GM23338 (cell line): ENCODE measurements around the gene RRBP1. TPM values are rescaled to one million over a fixed set of nuclear protein-coding genes. Genes with fewer than 3 reads are reported as not detected.
A peak's percentile ranks its signal among the peaks of the same experiment; 100 is the strongest.

Source experiments
- ATAC-seq: fragments of 200-7000 bp; cut with Tn5 transposase; 3 replicates; pipeline ENCODE4 v1.9.1; 2020
- DNase-seq: peaks from one replicate; pipeline ENCODE4 v3.0.0-alpha.2; 2015; ENCODE audit warnings: low spot score
- H2AFZ ChIP-seq: fragments of 200-600 bp; sonication (generic); 2 replicates; pipeline ENCODE4 v1.8.0; 2016; ENCODE audit warnings: antibody characterized with exemption, mild to moderate bottlenecking, moderate library complexity
- H3F3A ChIP-seq: fragments of 200-600 bp; sonication (generic); replicated peaks from 2 replicates; pipeline ENCODE4 v1.8.0; 2017; ENCODE audit warnings: antibody characterized with exemption, mixed run types, low read depth
- H3K27ac ChIP-seq: fragments of 200-600 bp; sonication (generic); 2 replicates; pipeline ENCODE4 v1.6.1; 2016; ENCODE audit warnings: low read depth
- H3K27me3 ChIP-seq: fragments of 200-600 bp; sonication (generic); 2 replicates; pipeline ENCODE4 v1.8.0; 2016; ENCODE audit warnings: mild to moderate bottlenecking, mixed run types, moderate library complexity; ENCODE audit not compliant: insufficient read depth
- H3K36me3 ChIP-seq: fragments of 200-600 bp; sonication (generic); 2 replicates; pipeline ENCODE4 v1.8.0; 2016; ENCODE audit warnings: mild to moderate bottlenecking; ENCODE audit not compliant: insufficient read depth
- H3K4me1 ChIP-seq: fragments of 200-600 bp; sonication (generic); 2 replicates; pipeline ENCODE4 v1.8.0; 2016; ENCODE audit warnings: mild to moderate bottlenecking, moderate library complexity; ENCODE audit not compliant: insufficient read depth
- H3K4me2 ChIP-seq: fragments of 200-600 bp; sonication (generic); 2 replicates; pipeline ENCODE4 v1.7.1; 2017; ENCODE audit warnings: mixed run types
- H3K4me3 ChIP-seq: fragments of 200-600 bp; sonication (generic); 2 replicates; pipeline ENCODE4 v1.6.1; 2016; ENCODE audit warnings: mixed run types
- H3K79me2 ChIP-seq: fragments of 200-600 bp; sonication (generic); replicated peaks from 2 replicates; pipeline ENCODE4 v1.8.0; 2017; ENCODE audit warnings: mild to moderate bottlenecking; ENCODE audit not compliant: insufficient read depth
- H3K9me2 ChIP-seq: fragments of 200-600 bp; sonication (generic); 2 replicates; pipeline ENCODE4 v1.8.0; 2017; ENCODE audit not compliant: insufficient read depth
- H4K20me1 ChIP-seq: fragments of 200-600 bp; sonication (generic); replicated peaks from 2 replicates; pipeline ENCODE4 v1.8.0; 2017; ENCODE audit warnings: mild to moderate bottlenecking; ENCODE audit not compliant: insufficient read depth
- H3K27ac Mint-ChIP-seq: 2 replicates; pipeline ENCODE4 v1.8.0; 2020; ENCODE audit warnings: inconsistent platforms, mild to moderate bottlenecking, moderate library complexity, mixed read lengths
- H3K27me3 Mint-ChIP-seq: 3 replicates; pipeline ENCODE4 v1.8.0; 2022; ENCODE audit warnings: low read depth, mild to moderate bottlenecking, moderate library complexity, mixed read lengths, inconsistent platforms; ENCODE audit not compliant: insufficient read depth, poor library complexity
- H3K36me3 Mint-ChIP-seq: 3 replicates; pipeline ENCODE4 v1.8.0; 2021; ENCODE audit warnings: low read depth, mild to moderate bottlenecking, inconsistent platforms, moderate library complexity, mixed read lengths
- H3K4me1 Mint-ChIP-seq: 3 replicates; pipeline ENCODE4 v1.8.0; 2020; ENCODE audit warnings: mild to moderate bottlenecking, inconsistent platforms, mixed read lengths
- H3K4me3 Mint-ChIP-seq: 3 replicates; pipeline ENCODE4 v1.8.0; 2021; ENCODE audit warnings: moderate library complexity, mild to moderate bottlenecking, inconsistent platforms, mixed read lengths
- H3K9me3 Mint-ChIP-seq: 3 replicates; pipeline ENCODE4 v1.8.0; 2020; ENCODE audit warnings: moderate library complexity, mild to moderate bottlenecking, inconsistent platforms, mixed read lengths
- CREB1 ChIP-seq: fragments of 250-450 bp; sonication (Bioruptor Pico); IDR thresholded peaks from 2 replicates; pipeline ENCODE4 v1.5.0; 2020; ENCODE audit warnings: low read depth, mild to moderate bottlenecking, moderate library complexity
- ETS1 ChIP-seq: IDR thresholded peaks from 2 replicates; pipeline ENCODE4 v1.6.1; 2016; ENCODE audit warnings: antibody characterized with exemption
- EZH2 ChIP-seq: fragments of 200-600 bp; sonication (generic); IDR thresholded peaks from one replicate; pipeline ENCODE4 v1.8.0; 2017; ENCODE audit warnings: antibody characterized with exemption, mild to moderate bottlenecking, low read depth; ENCODE audit not compliant: unreplicated experiment
- JUNB ChIP-seq: IDR thresholded peaks from one replicate; pipeline ENCODE4 v1.6.1; 2016; ENCODE audit warnings: antibody characterized with exemption; ENCODE audit not compliant: unreplicated experiment
- NANOG ChIP-seq: IDR thresholded peaks from 2 replicates; pipeline ENCODE4 v1.6.1; 2016; ENCODE audit warnings: antibody characterized with exemption, borderline replicate concordance
- REST ChIP-seq: IDR thresholded peaks from one replicate; pipeline ENCODE4 v1.6.1; 2018; ENCODE audit warnings: antibody characterized with exemption; ENCODE audit not compliant: unreplicated experiment
- STAT1 ChIP-seq: IDR thresholded peaks from one replicate; pipeline ENCODE4 v1.6.1; 2016; ENCODE audit warnings: antibody characterized with exemption; ENCODE audit not compliant: unreplicated experiment
- ZNF114 ChIP-seq: fragments of 250-450 bp; sonication (Bioruptor Pico); IDR thresholded peaks from 2 replicates; pipeline ENCODE4 v1.5.0; 2020; ENCODE audit warnings: mild to moderate bottlenecking, moderate library complexity
- ZNF331 ChIP-seq: fragments of 250-450 bp; sonication (Bioruptor Pico); IDR thresholded peaks from 2 replicates; pipeline ENCODE4 v1.5.0; 2020; ENCODE audit warnings: low read depth, mild to moderate bottlenecking, moderate library complexity
- polyA plus RNA-seq: library from polyadenylated mRNA; unstranded; fragments of >200 nt; fragmentation: Nextera tagmentation; extraction: Ambion mirVana; gene quantifications from 2 replicates; pipeline ENCODE4 v1.2.1, GENCODE V29; 2016
- total RNA-seq: library from RNA; depleted of rRNA; stranded (reverse); fragments of >200 nt; shearing (Covaris generic); gene quantifications from 2 replicates; pipeline ENCODE4 v1.2.3, GENCODE V29; 2014
- TF ChIP-seq, protein P1 (sequence below): fragments of 250-450 bp; sonication (Bioruptor Pico); IDR thresholded peaks from 2 replicates; pipeline ENCODE4 v1.5.0; 2020; ENCODE audit warnings: mild to moderate bottlenecking, moderate library complexity
- TF ChIP-seq, protein P2 (sequence below), 2 experiments: fragments of 200-600 bp in 1 of 2; sonication (generic) in 1 of 2; conservative IDR thresholded peaks; 2 replicates each; pipeline versions ENCODE4 v1.5.1 to v1.6.1; 2016 to 2017; ENCODE audit warnings: antibody characterized with exemption in 2 of 2, low read depth in 2 of 2, mild to moderate bottlenecking in 2 of 2, moderate library complexity in 1 of 2

Gene RRBP1
- total and polyA plus RNA-seq, 2 experiments from 2014 or later, result 105 to 113 TPM

DNA sequence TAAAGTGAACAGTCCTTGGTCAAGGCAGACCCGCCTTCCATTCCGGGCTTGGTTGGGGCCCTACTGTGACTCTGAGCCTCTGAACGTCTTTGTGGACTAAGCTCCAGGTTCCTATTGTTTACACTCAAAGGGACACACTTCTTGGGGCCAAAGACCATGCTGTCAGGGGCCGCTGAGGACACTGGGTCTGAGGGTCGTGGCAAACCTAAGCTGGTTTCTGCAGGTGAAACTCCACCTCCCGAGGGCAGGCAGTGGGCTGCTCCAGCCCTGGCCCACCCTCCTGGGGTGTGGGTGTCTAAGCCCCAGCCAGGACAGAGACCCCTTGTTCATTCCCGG is 69.1 kb downstream of the RRBP1 start (continued):
- TF ChIP-seq, protein P1, sequence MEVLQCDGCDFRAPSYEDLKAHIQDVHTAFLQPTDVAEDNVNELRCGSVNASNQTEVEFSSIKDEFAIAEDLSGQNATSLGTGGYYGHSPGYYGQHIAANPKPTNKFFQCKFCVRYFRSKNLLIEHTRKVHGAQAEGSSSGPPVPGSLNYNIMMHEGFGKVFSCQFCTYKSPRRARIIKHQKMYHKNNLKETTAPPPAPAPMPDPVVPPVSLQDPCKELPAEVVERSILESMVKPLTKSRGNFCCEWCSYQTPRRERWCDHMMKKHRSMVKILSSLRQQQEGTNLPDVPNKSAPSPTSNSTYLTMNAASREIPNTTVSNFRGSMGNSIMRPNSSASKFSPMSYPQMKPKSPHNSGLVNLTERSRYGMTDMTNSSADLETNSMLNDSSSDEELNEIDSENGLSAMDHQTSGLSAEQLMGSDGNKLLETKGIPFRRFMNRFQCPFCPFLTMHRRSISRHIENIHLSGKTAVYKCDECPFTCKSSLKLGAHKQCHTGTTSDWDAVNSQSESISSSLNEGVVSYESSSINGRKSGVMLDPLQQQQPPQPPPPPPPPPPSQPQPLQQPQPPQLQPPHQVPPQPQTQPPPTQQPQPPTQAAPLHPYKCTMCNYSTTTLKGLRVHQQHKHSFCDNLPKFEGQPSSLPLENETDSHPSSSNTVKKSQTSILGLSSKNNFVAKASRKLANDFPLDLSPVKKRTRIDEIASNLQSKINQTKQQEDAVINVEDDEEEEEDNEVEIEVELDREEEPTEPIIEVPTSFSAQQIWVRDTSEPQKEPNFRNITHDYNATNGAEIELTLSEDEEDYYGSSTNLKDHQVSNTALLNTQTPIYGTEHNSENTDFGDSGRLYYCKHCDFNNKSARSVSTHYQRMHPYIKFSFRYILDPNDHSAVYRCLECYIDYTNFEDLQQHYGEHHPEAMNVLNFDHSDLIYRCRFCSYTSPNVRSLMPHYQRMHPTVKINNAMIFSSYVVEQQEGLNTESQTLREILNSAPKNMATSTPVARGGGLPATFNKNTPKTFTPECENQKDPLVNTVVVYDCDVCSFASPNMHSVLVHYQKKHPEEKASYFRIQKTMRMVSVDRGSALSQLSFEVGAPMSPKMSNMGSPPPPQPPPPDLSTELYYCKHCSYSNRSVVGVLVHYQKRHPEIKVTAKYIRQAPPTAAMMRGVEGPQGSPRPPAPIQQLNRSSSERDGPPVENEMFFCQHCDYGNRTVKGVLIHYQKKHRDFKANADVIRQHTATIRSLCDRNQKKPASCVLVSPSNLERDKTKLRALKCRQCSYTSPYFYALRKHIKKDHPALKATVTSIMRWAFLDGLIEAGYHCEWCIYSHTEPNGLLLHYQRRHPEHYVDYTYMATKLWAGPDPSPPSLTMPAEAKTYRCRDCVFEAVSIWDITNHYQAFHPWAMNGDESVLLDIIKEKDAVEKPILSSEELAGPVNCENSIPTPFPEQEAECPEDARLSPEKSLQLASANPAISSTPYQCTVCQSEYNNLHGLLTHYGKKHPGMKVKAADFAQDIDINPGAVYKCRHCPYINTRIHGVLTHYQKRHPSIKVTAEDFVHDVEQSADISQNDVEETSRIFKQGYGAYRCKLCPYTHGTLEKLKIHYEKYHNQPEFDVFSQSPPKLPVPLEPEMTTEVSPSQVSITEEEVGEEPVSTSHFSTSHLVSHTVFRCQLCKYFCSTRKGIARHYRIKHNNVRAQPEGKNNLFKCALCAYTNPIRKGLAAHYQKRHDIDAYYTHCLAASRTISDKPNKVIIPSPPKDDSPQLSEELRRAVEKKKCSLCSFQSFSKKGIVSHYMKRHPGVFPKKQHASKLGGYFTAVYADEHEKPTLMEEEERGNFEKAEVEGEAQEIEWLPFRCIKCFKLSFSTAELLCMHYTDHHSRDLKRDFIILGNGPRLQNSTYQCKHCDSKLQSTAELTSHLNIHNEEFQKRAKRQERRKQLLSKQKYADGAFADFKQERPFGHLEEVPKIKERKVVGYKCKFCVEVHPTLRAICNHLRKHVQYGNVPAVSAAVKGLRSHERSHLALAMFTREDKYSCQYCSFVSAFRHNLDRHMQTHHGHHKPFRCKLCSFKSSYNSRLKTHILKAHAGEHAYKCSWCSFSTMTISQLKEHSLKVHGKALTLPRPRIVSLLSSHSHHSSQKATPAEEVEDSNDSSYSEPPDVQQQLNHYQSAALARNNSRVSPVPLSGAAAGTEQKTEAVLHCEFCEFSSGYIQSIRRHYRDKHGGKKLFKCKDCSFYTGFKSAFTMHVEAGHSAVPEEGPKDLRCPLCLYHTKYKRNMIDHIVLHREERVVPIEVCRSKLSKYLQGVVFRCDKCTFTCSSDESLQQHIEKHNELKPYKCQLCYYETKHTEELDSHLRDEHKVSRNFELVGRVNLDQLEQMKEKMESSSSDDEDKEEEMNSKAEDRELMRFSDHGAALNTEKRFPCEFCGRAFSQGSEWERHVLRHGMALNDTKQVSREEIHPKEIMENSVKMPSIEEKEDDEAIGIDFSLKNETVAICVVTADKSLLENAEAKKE (CRISPR knock-in tag), result no peak
- TF ChIP-seq EZH2, result no peak

GRCh38 chr20:17612287-17612991 is 69.6 kb downstream of the RRBP1 start:
- peaks cover 18% of the 10 kb centered on the region for H3K27me3 Mint-ChIP-seq
- no peak overlapping the region for H2AFZ ChIP-seq
- H3K4me1 Mint-ChIP-seq, result peaks cover 8% of the 10 kb centered on the region
- peaks cover 3% of the 10 kb centered on the region; the same call in 1 of the 2 replicates for H3K4me1 ChIP-seq
- H3K27me3 ChIP-seq, result no peaks in the 10 kb centered on the region
- H3K4me2 ChIP-seq, result no peak overlapping the region
- ATAC-seq (peak; percentile 2; the same call in 1 of the 3 replicates), DNase-seq (peak; percentile 21)
- H3K36me3 Mint-ChIP-seq, result peaks cover 21% of the 10 kb centered on the region
- no peak overlapping the region for H3K4me3 ChIP-seq
- H3K9me3 Mint-ChIP-seq, result no peaks in the 10 kb centered on the region
- H3K4me3 Mint-ChIP-seq, result no peak overlapping the region
- 0 out of 2 replicates have a peak, but pooled peaks cover 4% of the 10 kb centered on the region for H3K36me3 ChIP-seq
- peak overlapping the region; percentile 74 for H3K27ac Mint-ChIP-seq
- H3K9me2 ChIP-seq, result no peaks in the 10 kb centered on the region
- H4K20me1 ChIP-seq, result no peaks in the 10 kb centered on the region; the same call in 1 of the 2 replicates
- 0 out of 2 replicates have a peak overlapping the region, but pooled peaks have one; percentile 19 for H3K27ac ChIP-seq
- H3K79me2 ChIP-seq, result no peaks in the 10 kb centered on the region
- H3F3A ChIP-seq, result 0 out of 2 replicates have a peak, but pooled peaks cover 7% of the 10 kb centered on the region
- TF ChIP-seq ETS1, result no peak
- no peak for TF ChIP-seq CREB1 (CRISPR knock-in tag)
- TF ChIP-seq ZNF331 (CRISPR knock-in tag), result no peak
- no peak for TF ChIP-seq REST
- TF ChIP-seq NANOG, result no peak
- TF ChIP-seq, protein P2, sequence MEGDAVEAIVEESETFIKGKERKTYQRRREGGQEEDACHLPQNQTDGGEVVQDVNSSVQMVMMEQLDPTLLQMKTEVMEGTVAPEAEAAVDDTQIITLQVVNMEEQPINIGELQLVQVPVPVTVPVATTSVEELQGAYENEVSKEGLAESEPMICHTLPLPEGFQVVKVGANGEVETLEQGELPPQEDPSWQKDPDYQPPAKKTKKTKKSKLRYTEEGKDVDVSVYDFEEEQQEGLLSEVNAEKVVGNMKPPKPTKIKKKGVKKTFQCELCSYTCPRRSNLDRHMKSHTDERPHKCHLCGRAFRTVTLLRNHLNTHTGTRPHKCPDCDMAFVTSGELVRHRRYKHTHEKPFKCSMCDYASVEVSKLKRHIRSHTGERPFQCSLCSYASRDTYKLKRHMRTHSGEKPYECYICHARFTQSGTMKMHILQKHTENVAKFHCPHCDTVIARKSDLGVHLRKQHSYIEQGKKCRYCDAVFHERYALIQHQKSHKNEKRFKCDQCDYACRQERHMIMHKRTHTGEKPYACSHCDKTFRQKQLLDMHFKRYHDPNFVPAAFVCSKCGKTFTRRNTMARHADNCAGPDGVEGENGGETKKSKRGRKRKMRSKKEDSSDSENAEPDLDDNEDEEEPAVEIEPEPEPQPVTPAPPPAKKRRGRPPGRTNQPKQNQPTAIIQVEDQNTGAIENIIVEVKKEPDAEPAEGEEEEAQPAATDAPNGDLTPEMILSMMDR (conservative IDR thresholded peaks at IDR 0.05; ENCODE audit: low read depth in 2 of 2), result no peak
- TF ChIP-seq STAT1, result no peak
- no peak for TF ChIP-seq JUNB
- TF ChIP-seq ZNF114 (CRISPR knock-in tag), result no peak
